ENCODE data around the gene GLS.

- TF ChIP-seq CTCF (IDR thresholded peaks at IDR 0.05) (no peak), ZFX (IDR thresholded peaks at IDR 0.05; ENCODE audit: borderline replicate concordance) (no peak)
Observed at GRCh38 chr2:190879474-190880377, 895 bp upstream of the GLS start.

Measured in 22Rv1 (cell line).